Neural cell (in vitro differentiated cells): ENCODE measurements around the gene ZNF181. TPM values are rescaled to one million over a fixed set of nuclear protein-coding genes. Genes with fewer than 3 reads are reported as not detected.

Experiments
- H2AFZ ChIP-seq: fragments of 200-600, 300-800 bp; sonication (generic), shearing (Covaris generic); 2 replicates; pipeline ENCODE4 v1.6.0; 2014; ENCODE audit warnings: low read depth, mild to moderate bottlenecking, antibody characterized with exemption, low read length, moderate library complexity
- H3F3A ChIP-seq: fragments of 200-600 bp; shearing (Covaris generic); 2 replicates; pipeline ENCODE4 v1.6.1; 2016; ENCODE audit warnings: mild to moderate bottlenecking, moderate library complexity, mixed read lengths, antibody characterized with exemption, low read length; ENCODE audit not compliant: insufficient read depth, poor library complexity, severe bottlenecking
- H3K27ac ChIP-seq: fragments of 200-600, 300-800 bp; sonication (generic), shearing (Covaris generic); 2 replicates; pipeline ENCODE4 v1.5.1; 2014; ENCODE audit warnings: mild to moderate bottlenecking, low read length, moderate library complexity
- H3K27me3 ChIP-seq: fragments of 300-800, 200-600 bp; sonication (generic), shearing (Covaris generic); 2 replicates; pipeline ENCODE4 v1.6.0; 2014; ENCODE audit warnings: mild to moderate bottlenecking, low read depth, low read length, moderate library complexity; ENCODE audit not compliant: insufficient read depth
- H3K36me3 ChIP-seq: fragments of 300-800, 200-600 bp; sonication (generic), shearing (Covaris generic); 2 replicates; pipeline ENCODE4 v1.5.1; 2014; ENCODE audit warnings: mild to moderate bottlenecking, antibody characterized with exemption, low read length, moderate library complexity; ENCODE audit not compliant: insufficient read depth
- H3K4me2 ChIP-seq: fragments of 300-800, 200-600 bp; sonication (generic), shearing (Covaris generic); 2 replicates; pipeline ENCODE4 v1.6.0; 2014; ENCODE audit warnings: mild to moderate bottlenecking, low read length
- H3K4me3 ChIP-seq: fragments of 300-800, 200-600 bp; sonication (generic), shearing (Covaris generic); 2 replicates; pipeline ENCODE4 v1.5.1; 2014; ENCODE audit warnings: mild to moderate bottlenecking, low read length, moderate library complexity
- H3K79me2 ChIP-seq: fragments of 200-600 bp; shearing (Covaris generic); replicated peaks from 2 replicates; pipeline ENCODE4 v1.6.0; 2014; ENCODE audit warnings: mild to moderate bottlenecking, low read length, moderate library complexity; ENCODE audit not compliant: insufficient read depth
- H3K9ac ChIP-seq: fragments of 300-800, 200-600 bp; sonication (generic), shearing (Covaris generic); 2 replicates; pipeline ENCODE4 v1.6.1; 2016; ENCODE audit warnings: mild to moderate bottlenecking, low read length, mixed read lengths
- H3K9me2 ChIP-seq: fragments of 200-600 bp; shearing (Covaris generic); 2 replicates; pipeline ENCODE4 v1.6.1; 2016; ENCODE audit warnings: mild to moderate bottlenecking, low read length, mixed read lengths; ENCODE audit not compliant: insufficient read depth
- H3K9me3 ChIP-seq: fragments of 200-600, 300-800 bp; sonication (generic), shearing (Covaris generic); 2 replicates; pipeline ENCODE4 v1.6.1; 2016; ENCODE audit warnings: mild to moderate bottlenecking, mixed run types, low read length, moderate library complexity, mixed read lengths
- H4K20me1 ChIP-seq: fragments of 200-600 bp; shearing (Covaris generic); 2 replicates; pipeline ENCODE4 v1.6.1; 2016; ENCODE audit warnings: mild to moderate bottlenecking, mixed run types; ENCODE audit not compliant: insufficient read depth
- EP300 ChIP-seq: fragments of 450-650 bp; conservative IDR thresholded peaks from 2 replicates; pipeline ENCODE4 v1.6.1; 2014; ENCODE audit warnings: antibody characterized with exemption, mild to moderate bottlenecking, moderate library complexity; ENCODE audit not compliant: poor library complexity, severe bottlenecking
- MXI1 ChIP-seq: fragments of 450-650 bp; conservative IDR thresholded peaks from 2 replicates; pipeline ENCODE4 v1.6.1; 2014; ENCODE audit warnings: antibody characterized with exemption, mild to moderate bottlenecking; ENCODE audit not compliant: poor library complexity, severe bottlenecking
- RAD21 ChIP-seq: fragments of 450-650 bp; conservative IDR thresholded peaks from 2 replicates; pipeline ENCODE4 v1.6.1; 2014; ENCODE audit warnings: antibody characterized with exemption, mild to moderate bottlenecking, moderate library complexity
- REST ChIP-seq: IDR thresholded peaks from 2 replicates; pipeline ENCODE4 v1.6.1; 2012; ENCODE audit warnings: borderline replicate concordance
- TAF1 ChIP-seq: IDR thresholded peaks from 2 replicates; pipeline ENCODE4 v1.6.1; 2012; ENCODE audit warnings: low read depth
- polyA plus RNA-seq: library from polyadenylated mRNA; depleted of rRNA; stranded (reverse); fragments of >200 nt; gene quantifications from 2 replicates; pipeline ENCODE4 v1.2.3, GENCODE V29; 2014

ZNF181 gene
- polyA plus RNA-seq, 1 donor from 2014 or later: 42.1 TPM

GRCh38 chr19:34732612-34733211 lies 1.3 kb upstream of the ZNF181 start:
- Histone ChIP-seq H3K4me2 (no peak overlapping the region), H4K20me1 (no peaks in the 10 kb centered on the region), H3K36me3 (peaks cover 3% of the 10 kb centered on the region), H3K27me3 (no peaks in the 10 kb centered on the region), H3K9ac (peak overlapping the region; percentile 95), H3K79me2 (no peaks in the 10 kb centered on the region), H3K4me3 (peak overlapping the region; percentile 99), H3F3A (no peaks in the 10 kb centered on the region), H3K9me2 (no peaks in the 10 kb centered on the region), H3K27ac (peak overlapping the region; percentile 95), H3K9me3 (no peaks in the 10 kb centered on the region), H2AFZ (no peak overlapping the region)
- TF ChIP-seq REST (no peak), TAF1 (no peak), EP300 (no peak)

GRCh38 chr19:34733266-34733745 lies 737 bp upstream of the ZNF181 start:
- Histone ChIP-seq H3K27me3 (no peaks in the 10 kb centered on the region), H3K4me2 (peak overlapping the region; percentile 92), H3K4me3 (peak overlapping the region; percentile 99), H3K9me3 (no peaks in the 10 kb centered on the region), H3K9me2 (no peaks in the 10 kb centered on the region), H3K36me3 (peaks cover 8% of the 10 kb centered on the region), H3K9ac (peak overlapping the region; percentile 95), H4K20me1 (no peaks in the 10 kb centered on the region), H2AFZ (peak overlapping the region; percentile 96), H3F3A (no peaks in the 10 kb centered on the region), H3K79me2 (no peaks in the 10 kb centered on the region), H3K27ac (peak overlapping the region; percentile 95)
- TF ChIP-seq MXI1: peak; percentile 92
- peak; percentile 24 for TF ChIP-seq RAD21
- TF ChIP-seq EP300: no peak

- Histone ChIP-seq H3F3A (no peaks in the 10 kb centered on the region), H3K4me2 (peak overlapping the region; percentile 91), H3K79me2 (no peaks in the 10 kb centered on the region), H4K20me1 (no peaks in the 10 kb centered on the region), H3K9me3 (no peaks in the 10 kb centered on the region), H3K9me2 (no peaks in the 10 kb centered on the region), H3K27me3 (no peaks in the 10 kb centered on the region), H3K9ac (peak overlapping the region; percentile 95), H3K4me3 (peak overlapping the region; percentile 99), H3K36me3 (peaks cover 13% of the 10 kb centered on the region), H3K27ac (peak overlapping the region; percentile 95), H2AFZ (peak overlapping the region; percentile 96)
- TF ChIP-seq REST (no peak), TAF1 (no peak)
These were observed 577 bp downstream of the ZNF181 start for GRCh38 chr19:34734537-34735103.
